GM19452 (cell line): ENCODE measurements around the gene SSRP1.

Experiments
- ATAC-seq: cut with Tn5 transposase; IDR thresholded peaks from one replicate; pipeline ENCODE4 v1.9.1; 2021; ENCODE audit not compliant: unreplicated experiment

Gene SSRP1

GRCh38 chr11:57359896-57360690 lies 24.4 kb upstream of the SSRP1 start:
- ATAC-seq, result no peak

GRCh38 chr11:57359396-57359795 lies 23.7 kb upstream of the SSRP1 start:
- ATAC-seq, result no peak

GRCh38 chr11:57358991-57359390 lies 23.3 kb upstream of the SSRP1 start:
- ATAC-seq, result no peak

- no peak for ATAC-seq
Measured at GRCh38 chr11:57358543-57358961, 22.9 kb upstream of the SSRP1 start.

- no peak for ATAC-seq
Measured at GRCh38 chr11:57357856-57358255, 22.2 kb upstream of the SSRP1 start.

- ATAC-seq, result no peak
Measured at GRCh38 chr11:57357310-57357709, 21.6 kb upstream of the SSRP1 start.

- no peak for ATAC-seq
Measured at GRCh38 chr11:57356268-57356667, 20.6 kb upstream of the SSRP1 start.

GRCh38 chr11:57354699-57355098 lies 19.0 kb upstream of the SSRP1 start:
- ATAC-seq, result no peak

GRCh38 chr11:57353852-57354251 lies 18.2 kb upstream of the SSRP1 start:
- ATAC-seq, result no peak

GRCh38 chr11:57353446-57353845 lies 17.8 kb upstream of the SSRP1 start:
- no peak for ATAC-seq

GRCh38 chr11:57353036-57353435 lies 17.3 kb upstream of the SSRP1 start:
- no peak for ATAC-seq

- peak; percentile 50 for ATAC-seq
Measured at GRCh38 chr11:57349491-57350274, 14.0 kb upstream of the SSRP1 start.

- no peak for ATAC-seq
Measured at GRCh38 chr11:57348636-57349313, 13.1 kb upstream of the SSRP1 start.

- no peak for ATAC-seq
Measured at GRCh38 chr11:57348052-57348451, 12.4 kb upstream of the SSRP1 start.

- ATAC-seq, result no peak
Measured at GRCh38 chr11:57347336-57347735, 11.6 kb upstream of the SSRP1 start.

GRCh38 chr11:57345555-57346211 lies 10.0 kb upstream of the SSRP1 start:
- ATAC-seq, result peak; percentile 62

- ATAC-seq, result no peak
Measured at GRCh38 chr11:57344826-57345225, 9.1 kb upstream of the SSRP1 start.

- no peak for ATAC-seq
Measured at GRCh38 chr11:57343825-57344224, 8.1 kb upstream of the SSRP1 start.

GRCh38 chr11:57342702-57343101 lies 7.0 kb upstream of the SSRP1 start:
- ATAC-seq, result no peak

GRCh38 chr11:57341250-57341808 lies 5.6 kb upstream of the SSRP1 start:
- ATAC-seq, result no peak
